DOHH2 (cell line): Measurements from ENCODE around the gene TMEM161B.
"Not testable (repeated sequence)": the region's sequence is repeated elsewhere in the genome, so short reads cannot be mapped to it uniquely, and the experiment has no call there.

Experiments
- EZH2phosphoT487 ChIP-seq: fragments of 200-600 bp; sonication (generic); IDR thresholded peaks from 2 replicates; pipeline ENCODE4 v1.6.1; 2017; ENCODE audit warnings: borderline replicate concordance, mild to moderate bottlenecking, antibody characterized with exemption, low read length, moderate library complexity, mixed read lengths
- TF ChIP-seq, protein P1 (sequence below): fragments of 200-600 bp; sonication (generic); IDR thresholded peaks from one replicate; pipeline ENCODE4 v1.5.1; 2014; ENCODE audit warnings: antibody characterized with exemption, mild to moderate bottlenecking, low read depth, low read length; ENCODE audit not compliant: poor library complexity, severe bottlenecking

DNA sequence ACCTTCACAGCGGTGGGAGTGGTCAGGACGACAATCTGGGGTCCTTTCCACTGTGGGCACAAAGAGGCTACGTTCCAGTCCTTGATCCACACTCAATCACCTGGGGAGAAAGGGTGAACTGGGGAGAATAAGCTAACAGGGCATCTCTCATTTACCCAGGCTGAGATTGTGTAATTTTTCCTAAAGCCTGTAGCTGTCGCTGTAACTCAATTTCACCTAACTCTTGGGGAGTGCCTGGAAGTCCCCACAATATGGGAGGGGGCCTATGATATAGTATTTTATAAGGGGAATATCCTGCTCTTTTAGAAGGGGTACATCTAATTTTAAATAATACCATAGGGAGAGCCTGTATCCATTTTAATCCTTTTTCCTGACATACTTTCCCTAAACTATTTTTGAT, 79.2 kb downstream of the TMEM161B start:
- TF ChIP-seq, protein P1, sequence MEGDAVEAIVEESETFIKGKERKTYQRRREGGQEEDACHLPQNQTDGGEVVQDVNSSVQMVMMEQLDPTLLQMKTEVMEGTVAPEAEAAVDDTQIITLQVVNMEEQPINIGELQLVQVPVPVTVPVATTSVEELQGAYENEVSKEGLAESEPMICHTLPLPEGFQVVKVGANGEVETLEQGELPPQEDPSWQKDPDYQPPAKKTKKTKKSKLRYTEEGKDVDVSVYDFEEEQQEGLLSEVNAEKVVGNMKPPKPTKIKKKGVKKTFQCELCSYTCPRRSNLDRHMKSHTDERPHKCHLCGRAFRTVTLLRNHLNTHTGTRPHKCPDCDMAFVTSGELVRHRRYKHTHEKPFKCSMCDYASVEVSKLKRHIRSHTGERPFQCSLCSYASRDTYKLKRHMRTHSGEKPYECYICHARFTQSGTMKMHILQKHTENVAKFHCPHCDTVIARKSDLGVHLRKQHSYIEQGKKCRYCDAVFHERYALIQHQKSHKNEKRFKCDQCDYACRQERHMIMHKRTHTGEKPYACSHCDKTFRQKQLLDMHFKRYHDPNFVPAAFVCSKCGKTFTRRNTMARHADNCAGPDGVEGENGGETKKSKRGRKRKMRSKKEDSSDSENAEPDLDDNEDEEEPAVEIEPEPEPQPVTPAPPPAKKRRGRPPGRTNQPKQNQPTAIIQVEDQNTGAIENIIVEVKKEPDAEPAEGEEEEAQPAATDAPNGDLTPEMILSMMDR = not testable (repeated sequence)
- not testable (repeated sequence) for TF ChIP-seq EZH2phosphoT487
